DMS114 treated with DMSO at 0.1 percent for 48 hours (cell line): Measurements from ENCODE around the gene KDM3B.
"Not testable (repeated sequence)": the region's sequence is repeated elsewhere in the genome, so short reads cannot be mapped to it uniquely, and the experiment has no call there.

Experiments used
- DNase-seq: peaks from one replicate; lab custom pipeline; 2025; ENCODE audit not compliant: unreplicated experiment; lab: John Stamatoyannopoulos, UW

KDM3B gene

GRCh38 chr5:138352071-138352721 lies at the start of gene KDM3B:
Gene KDM3B, plus strand, starts transcription at chr5:138352685. Its CDS starts 111 bp downstream, at chr5:138352796.
- DNase-seq: peak; percentile 81

DNA sequence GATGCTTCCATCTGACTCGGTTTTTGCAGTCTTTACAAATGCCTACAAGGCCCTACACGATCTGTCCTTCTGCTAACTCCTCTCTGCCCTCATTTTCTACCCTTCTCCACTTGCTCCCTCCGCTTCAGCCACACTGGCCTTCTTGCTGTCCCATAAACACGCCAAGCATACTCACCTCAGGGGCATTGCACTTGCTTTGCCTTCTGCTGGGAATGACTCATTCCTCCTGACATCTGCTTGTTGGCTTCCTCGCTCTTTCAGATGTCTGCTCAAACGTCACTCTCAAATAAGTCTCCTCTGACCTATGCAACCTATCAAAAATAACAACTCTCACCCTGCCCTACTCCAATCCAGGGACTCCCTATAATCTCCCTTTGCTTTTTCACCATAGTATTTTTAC lies 49.1 kb upstream of the KDM3B start:
- DNase-seq: no peak

GRCh38 chr5:138305797-138306196 lies 46.7 kb upstream of the KDM3B start:
- no peak for DNase-seq

- DNase-seq: no peak
Observed at GRCh38 chr5:138315751-138316278, 36.7 kb upstream of the KDM3B start.

DNA sequence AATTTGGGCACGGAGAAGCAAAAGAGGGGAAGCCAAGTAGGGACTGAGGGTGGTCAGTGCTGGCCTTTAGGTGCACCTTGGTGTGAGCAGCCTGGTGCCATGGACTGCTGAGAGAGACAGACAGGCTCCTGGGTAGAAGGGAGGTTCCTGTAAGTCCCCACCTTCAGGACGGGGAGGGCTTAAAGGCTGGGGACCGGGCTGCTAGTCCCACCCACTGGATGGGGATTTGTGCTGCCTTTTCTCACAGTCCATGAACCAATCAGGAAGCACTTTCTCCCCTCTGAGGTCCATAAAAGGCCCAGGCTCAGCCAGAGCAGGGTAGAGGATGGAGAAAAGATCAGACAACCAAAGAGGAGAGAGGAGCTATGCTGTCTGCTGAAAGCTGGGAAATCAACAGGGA lies 36.1 kb upstream of the KDM3B start:
- DNase-seq: no peak

DNA sequence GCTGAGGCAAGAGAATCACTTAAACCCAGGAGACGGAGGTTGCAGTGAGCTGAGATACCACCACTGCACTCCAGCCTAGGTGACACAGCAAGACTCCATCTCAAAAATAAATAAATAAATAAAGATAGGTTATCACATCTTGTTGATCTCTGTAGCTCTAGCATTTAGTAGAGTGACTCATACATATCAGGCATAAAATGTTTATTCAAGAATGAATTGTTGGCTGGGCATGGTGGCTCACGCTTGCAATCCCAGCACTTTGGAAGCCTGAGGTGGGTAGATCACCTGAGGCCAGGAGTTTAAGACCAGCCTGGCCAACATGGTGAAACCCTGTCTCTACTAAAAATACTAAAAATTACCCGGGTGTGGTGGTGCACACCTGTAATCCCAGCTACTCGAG lies 34.3 kb upstream of the KDM3B start:
- not testable (repeated sequence) for DNase-seq

- no peak for DNase-seq
Observed at GRCh38 chr5:138330813-138331448, 21.6 kb upstream of the KDM3B start.

DNA sequence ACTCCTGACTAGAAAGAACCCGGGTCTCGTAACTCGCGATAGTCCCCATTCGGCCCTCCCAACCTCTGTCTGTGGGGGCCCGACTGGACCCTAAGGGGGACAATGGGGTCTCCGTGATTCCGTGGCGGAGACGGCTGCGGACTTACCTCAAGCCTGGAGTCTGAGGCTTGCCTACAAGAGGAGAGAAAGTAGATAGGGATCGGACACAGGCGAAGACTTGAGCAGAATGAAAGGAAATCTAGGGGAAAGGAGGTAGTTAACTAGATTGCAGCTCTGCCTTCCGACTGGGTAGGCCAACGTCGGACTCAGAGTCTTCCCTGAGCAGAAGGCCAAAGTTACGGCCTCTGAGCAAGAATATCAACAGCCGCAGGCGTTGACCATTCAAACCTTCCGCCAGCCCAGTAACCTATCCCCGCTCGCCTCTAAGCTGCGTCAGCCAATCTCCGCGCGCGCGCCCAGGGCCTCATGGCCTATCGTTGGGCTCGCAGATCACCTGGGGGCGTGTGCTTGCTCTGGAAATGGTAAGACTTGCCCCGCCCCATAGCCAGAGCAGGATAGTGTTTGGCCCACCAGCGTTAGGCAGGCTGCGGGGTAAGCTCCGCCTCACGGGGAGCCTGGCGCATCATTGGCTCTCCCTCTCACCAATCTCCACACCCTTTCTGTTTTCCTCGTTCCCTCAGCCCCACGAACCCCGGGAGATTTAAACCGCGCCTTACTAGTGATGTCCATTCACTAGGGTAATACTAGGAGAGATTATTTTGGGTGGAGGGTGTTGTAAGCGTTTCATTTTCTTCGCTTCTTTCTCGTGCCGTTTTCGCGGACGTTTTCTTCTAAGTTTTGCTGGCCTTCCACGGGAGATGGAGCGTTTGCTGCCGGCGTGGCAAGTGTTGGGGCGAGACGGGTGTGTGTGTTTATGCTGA lies 20.8 kb upstream of the KDM3B start, which contains the start of gene CDC25C:
TSS of gene CDC25C (minus strand) at position 356 of the 920 bp plus-strand sequence. CDS start 624 bp downstream, outside the sequence.
- DNase-seq: peak; percentile 99

DNA sequence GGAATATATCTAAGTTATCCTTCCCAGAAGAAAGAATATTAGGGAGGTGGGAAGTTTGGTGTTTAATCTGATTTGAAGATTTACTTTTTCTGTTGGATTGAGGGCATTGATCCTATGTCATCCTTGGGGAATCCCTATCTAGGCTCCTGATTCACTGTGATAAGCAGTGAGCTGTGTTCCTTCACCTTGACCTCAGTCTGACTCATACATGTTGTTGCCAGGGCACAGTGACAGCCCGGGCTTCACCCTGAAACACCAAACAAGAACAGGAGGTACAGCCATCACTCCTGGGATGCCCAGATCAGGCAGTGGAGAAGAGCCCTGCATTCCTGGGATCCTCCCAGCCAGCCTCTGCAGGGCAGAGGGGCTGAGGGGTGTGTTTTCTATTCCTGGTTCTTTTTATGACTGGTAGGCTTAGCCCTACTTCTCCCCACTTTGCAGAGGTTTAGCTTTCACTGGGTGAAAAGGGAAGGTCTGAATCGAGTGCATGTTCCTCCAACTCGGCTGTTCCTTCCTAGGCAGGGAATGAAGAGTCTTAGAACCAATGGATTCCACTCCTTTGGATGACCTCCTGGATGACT lies 17.5 kb upstream of the KDM3B start:
- DNase-seq: no peak

- no peak for DNase-seq
Observed at GRCh38 chr5:138336952-138337684, 15.4 kb upstream of the KDM3B start.

DNA sequence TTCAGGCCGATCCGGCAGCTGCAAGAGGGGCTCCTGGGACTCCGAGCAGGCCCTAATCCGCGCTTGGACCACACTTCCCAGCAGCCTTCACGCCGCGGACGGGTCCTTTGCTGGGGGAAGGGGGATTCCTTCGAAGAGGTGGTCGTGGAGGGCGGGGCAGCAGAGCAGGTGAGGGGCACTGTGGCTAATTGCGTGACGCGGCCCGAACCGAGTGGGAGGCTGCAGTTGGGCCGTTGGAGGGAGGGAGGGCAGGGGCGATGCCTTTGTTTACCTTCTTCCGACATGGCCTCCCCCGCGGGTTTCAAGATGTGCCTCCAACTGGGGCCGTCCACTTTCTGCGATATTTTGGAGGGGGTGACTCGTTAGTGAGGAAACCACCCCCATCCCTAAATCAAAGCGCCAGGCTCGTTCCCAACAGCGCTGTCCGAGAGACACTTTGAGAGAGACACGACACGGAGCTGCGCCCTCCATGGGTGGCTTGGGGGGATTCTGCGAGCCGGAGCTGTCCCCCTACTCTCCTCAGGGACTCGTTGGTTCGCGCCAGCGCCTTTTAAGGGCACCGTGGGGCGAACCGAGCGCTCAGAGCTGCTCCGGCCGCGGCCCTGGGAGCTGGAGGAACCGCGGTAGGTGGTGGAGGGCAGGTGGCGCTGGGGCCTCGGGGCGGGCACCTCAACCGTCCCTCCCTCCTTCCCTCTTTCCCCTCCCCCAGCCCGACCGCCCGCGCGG lies 14.6 kb upstream of the KDM3B start, which contains the start of gene FAM53C:
TSS of gene FAM53C (plus strand) at position 582 of the 726 bp plus-strand sequence. CDS start 3,070 bp downstream, outside the sequence.
- DNase-seq: peak; percentile 91

DNA sequence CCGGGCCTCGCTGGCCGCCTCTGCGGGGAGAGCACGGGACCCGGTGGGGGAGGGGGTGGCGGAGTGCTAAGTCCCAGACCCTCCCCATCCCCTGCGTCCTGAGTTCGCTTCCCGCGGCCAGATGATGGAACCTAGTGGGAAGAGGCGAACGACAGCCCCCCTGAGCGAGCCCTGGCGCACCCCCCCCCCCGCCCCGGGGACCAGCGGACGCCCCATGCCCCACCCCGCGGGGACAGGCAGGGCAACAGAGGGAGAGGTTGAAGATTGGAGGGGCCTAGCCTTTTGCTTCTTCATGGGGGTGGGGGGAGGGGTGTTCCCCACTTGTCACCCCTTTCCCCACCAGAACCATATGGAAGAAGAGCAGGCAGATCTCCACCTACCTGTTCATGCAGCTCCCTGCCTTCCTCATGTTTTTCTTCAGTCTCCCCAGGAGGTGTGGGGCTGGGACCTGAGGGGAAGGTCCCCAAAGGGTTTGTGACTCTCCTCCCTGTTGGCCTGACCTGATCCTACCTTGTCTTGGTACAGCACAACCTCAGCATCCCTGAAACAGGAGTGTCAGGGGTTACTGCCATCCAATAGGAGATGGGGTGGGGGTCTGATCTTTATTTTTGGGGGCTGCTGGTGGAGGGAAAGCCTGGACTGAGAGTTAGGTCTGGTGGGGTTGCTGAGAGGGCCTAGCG lies 13.9 kb upstream of the KDM3B start:
- no peak for DNase-seq

DNA sequence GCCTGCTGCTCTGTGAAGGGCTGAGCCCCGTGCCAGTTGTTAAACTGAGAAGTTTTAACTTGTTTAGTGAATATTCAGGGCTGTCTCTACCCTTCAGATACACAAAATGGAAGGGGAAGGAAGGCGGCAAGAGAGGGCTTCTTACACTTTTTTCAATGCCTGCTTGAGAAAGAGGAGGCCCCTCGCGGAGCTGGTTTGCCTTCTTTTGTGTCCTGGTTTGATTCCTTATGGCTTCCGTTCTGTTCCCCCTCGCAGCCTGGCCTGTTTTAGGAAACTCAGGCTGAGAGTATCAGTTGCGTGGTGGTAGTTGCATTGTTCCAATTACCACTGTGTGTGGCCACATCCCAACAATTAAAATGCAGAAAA lies 13.4 kb upstream of the KDM3B start:
- DNase-seq: no peak

DNA sequence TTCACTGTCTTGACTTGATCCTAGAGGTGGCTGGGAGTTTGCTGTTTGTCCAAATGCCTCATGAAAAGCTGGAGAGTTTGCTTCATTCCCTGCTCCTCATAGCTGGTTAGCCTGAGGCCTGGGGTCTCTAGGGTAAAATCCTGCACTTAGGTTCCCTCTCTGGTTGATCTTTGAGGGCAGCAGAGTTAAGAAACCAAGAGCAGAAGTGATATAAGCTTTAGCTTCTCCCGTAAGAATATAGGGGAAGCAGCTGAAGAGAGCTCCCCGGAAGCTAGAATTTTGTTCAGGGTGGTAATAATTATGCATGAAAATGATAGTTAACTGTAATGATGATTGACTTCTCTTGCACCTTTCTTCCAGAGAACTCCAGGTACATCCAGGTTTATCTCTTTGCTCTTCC lies 13.0 kb upstream of the KDM3B start:
- DNase-seq: no peak

- DNase-seq: no peak
Observed at GRCh38 chr5:138340008-138340407, 12.5 kb upstream of the KDM3B start.

DNA sequence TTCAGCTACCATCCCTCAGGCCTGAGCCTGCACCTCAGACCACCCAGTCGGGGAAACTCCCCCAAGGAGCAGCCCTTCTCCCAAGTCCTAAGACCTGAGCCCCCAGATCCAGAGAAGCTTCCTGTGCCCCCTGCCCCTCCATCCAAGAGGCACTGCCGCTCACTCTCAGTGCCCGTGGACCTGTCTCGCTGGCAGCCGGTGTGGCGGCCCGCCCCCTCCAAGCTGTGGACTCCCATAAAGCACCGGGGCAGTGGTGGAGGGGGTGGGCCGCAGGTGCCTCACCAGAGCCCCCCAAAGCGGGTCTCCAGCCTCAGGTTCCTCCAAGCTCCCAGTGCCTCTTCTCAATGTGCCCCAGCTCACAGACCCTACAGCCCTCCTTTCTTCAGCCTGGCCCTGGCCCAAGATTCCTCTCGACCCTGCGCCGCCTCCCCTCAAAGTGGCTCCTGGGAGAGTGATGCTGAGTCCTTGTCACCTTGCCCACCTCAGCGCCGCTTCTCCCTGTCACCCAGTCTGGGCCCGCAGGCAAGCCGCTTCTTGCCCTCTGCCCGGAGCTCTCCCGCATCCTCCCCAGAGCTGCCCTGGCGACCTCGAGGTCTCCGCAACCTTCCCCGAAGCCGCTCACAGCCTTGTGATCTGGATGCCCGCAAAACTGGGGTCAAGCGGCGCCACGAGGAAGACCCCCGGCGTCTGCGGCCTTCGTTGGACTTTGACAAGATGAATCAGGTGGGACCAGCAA lies 7.4 kb upstream of the KDM3B start:
- no peak for DNase-seq

GRCh38 chr5:138346889-138347288 lies 5.6 kb upstream of the KDM3B start:
- no peak for DNase-seq

- DNase-seq: no peak
Observed at GRCh38 chr5:138349852-138350562, 2.5 kb upstream of the KDM3B start.
